MM.1S (cell line): ENCODE data around the gene TREM1.

Source experiments
- DNase-seq: peaks from one replicate; pipeline ENCODE4 v3.0.0-alpha.2; 2015
- H2AFZ ChIP-seq: fragments of 300-600 bp; sonication (generic); 2 replicates; pipeline ENCODE4 v1.6.0; 2016; ENCODE audit warnings: antibody characterized with exemption, low read length
- H3F3A ChIP-seq: fragments of 300-600 bp; sonication (generic); 2 replicates; pipeline ENCODE4 v1.6.1; 2016; ENCODE audit warnings: mild to moderate bottlenecking, antibody characterized with exemption, low read length, moderate library complexity, mixed read lengths; ENCODE audit not compliant: insufficient read depth
- H3K27ac ChIP-seq: fragments of 300-600 bp; sonication (generic); 2 replicates; pipeline ENCODE4 v1.5.1; 2016; ENCODE audit warnings: mild to moderate bottlenecking, low read length
- H3K27me3 ChIP-seq: fragments of 300-600 bp; sonication (generic); replicated peaks from 2 replicates; pipeline ENCODE4 v1.6.0; 2016; ENCODE audit warnings: low read length; ENCODE audit not compliant: insufficient read depth
- H3K36me3 ChIP-seq: fragments of 300-600 bp; sonication (generic); replicated peaks from 2 replicates; pipeline ENCODE4 v1.6.1; 2016; ENCODE audit warnings: mild to moderate bottlenecking, low read length, mixed read lengths; ENCODE audit not compliant: insufficient read depth
- H3K4me1 ChIP-seq: fragments of 300-600 bp; sonication (generic); 2 replicates; pipeline ENCODE4 v1.6.1; 2016; ENCODE audit warnings: low read length, mixed read lengths
- H3K4me2 ChIP-seq: fragments of 300-600 bp; sonication (generic); 2 replicates; pipeline ENCODE4 v1.6.0; 2016; ENCODE audit warnings: low read depth, low read length
- H3K4me3 ChIP-seq: fragments of 300-600 bp; sonication (generic); 2 replicates; pipeline ENCODE4 v1.5.1; 2016; ENCODE audit warnings: low read length, mixed read lengths
- H3K79me2 ChIP-seq: fragments of 300-600 bp; sonication (generic); 2 replicates; pipeline ENCODE4 v1.6.1; 2016; ENCODE audit warnings: mixed run types, low read length, mixed read lengths
- H3K9ac ChIP-seq: fragments of 300-600 bp; sonication (generic); 2 replicates; pipeline ENCODE4 v1.6.1; 2016; ENCODE audit warnings: low read length, mixed read lengths
- H3K9me2 ChIP-seq: fragments of 300-600 bp; sonication (generic); replicated peaks from 2 replicates; pipeline ENCODE4 v1.6.1; 2016; ENCODE audit warnings: mild to moderate bottlenecking, low read length, mixed read lengths; ENCODE audit not compliant: insufficient read depth
- H3K9me3 ChIP-seq: fragments of 300-600 bp; sonication (generic); replicated peaks from 2 replicates; pipeline ENCODE4 v1.6.1; 2016; ENCODE audit warnings: mild to moderate bottlenecking, low read length, mixed read lengths; ENCODE audit not compliant: insufficient read depth
- H4K20me1 ChIP-seq: fragments of 300-600 bp; sonication (generic); 2 replicates; pipeline ENCODE4 v1.6.1; 2016; ENCODE audit warnings: mild to moderate bottlenecking, low read length, moderate library complexity, mixed read lengths; ENCODE audit not compliant: insufficient read depth
- EZH2 ChIP-seq: fragments of 300-600 bp; sonication (generic); optimal IDR thresholded peaks from 2 replicates; pipeline ENCODE3; 2017; ENCODE audit warnings: low read depth, mild to moderate bottlenecking, antibody characterized with exemption, low read length, mixed read lengths
- EZH2phosphoT487 ChIP-seq: fragments of 300-600 bp; sonication (generic); IDR thresholded peaks from 2 replicates; pipeline ENCODE4 v1.6.1; 2018; ENCODE audit warnings: antibody characterized with exemption, low read length
- TF ChIP-seq, protein P1 (sequence below): fragments of 300-600 bp; sonication (generic); IDR thresholded peaks from 2 replicates; pipeline ENCODE4 v1.5.1; 2016; ENCODE audit warnings: antibody characterized with exemption, low read length, mixed read lengths

Gene TREM1

DNA sequence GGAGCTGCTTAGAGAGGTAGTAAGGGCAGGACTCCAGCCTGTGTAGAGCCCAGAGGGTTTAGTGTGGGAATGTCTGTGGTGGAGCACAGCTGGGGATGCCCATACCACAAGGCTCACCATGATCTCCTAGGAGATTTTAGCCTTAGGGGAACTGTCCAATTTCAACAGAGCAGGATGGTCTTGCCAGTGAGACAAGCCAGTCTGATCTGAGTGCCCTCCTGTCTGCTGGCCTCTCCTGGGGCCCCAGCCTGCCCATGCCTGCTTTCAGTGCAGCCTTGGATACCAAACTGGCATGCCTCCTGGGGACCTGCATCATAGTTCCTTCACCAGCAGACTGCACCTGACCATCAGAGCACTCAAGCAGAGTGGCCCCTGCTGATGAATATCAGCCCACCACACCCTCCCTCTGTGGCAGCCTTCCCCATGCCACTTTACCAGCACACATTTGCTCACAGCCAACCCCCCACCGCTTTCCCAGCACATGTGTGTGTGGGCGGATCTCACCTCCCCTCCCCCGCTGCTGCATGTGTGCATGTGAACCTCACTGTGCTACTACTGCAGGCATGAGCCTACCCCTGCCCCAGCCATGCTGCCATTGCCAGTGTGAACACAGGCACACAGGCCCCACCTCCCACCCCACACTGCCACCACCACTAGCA lies 7.9 kb upstream of the TREM1 start:
- peaks cover 12% of the 10 kb centered on the region for H3K4me1 ChIP-seq
- no peaks in the 10 kb centered on the region for H3K27me3 ChIP-seq
- H3K27ac ChIP-seq, result no peak overlapping the region
- no peak for DNase-seq
- no peaks in the 10 kb centered on the region for H3K79me2 ChIP-seq
- H3K4me3 ChIP-seq, result no peak overlapping the region
- H3K36me3 ChIP-seq, result no peaks in the 10 kb centered on the region
- TF ChIP-seq EZH2phosphoT487 (no peak), EZH2 (no peak)
- TF ChIP-seq, protein P1, sequence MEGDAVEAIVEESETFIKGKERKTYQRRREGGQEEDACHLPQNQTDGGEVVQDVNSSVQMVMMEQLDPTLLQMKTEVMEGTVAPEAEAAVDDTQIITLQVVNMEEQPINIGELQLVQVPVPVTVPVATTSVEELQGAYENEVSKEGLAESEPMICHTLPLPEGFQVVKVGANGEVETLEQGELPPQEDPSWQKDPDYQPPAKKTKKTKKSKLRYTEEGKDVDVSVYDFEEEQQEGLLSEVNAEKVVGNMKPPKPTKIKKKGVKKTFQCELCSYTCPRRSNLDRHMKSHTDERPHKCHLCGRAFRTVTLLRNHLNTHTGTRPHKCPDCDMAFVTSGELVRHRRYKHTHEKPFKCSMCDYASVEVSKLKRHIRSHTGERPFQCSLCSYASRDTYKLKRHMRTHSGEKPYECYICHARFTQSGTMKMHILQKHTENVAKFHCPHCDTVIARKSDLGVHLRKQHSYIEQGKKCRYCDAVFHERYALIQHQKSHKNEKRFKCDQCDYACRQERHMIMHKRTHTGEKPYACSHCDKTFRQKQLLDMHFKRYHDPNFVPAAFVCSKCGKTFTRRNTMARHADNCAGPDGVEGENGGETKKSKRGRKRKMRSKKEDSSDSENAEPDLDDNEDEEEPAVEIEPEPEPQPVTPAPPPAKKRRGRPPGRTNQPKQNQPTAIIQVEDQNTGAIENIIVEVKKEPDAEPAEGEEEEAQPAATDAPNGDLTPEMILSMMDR, result no peak
- H2AFZ ChIP-seq, result no peak overlapping the region
- H3K9me2 ChIP-seq, result no peaks in the 10 kb centered on the region
- H3K4me2 ChIP-seq, result no peak overlapping the region
- H3F3A ChIP-seq, result peaks cover 4% of the 10 kb centered on the region; the same call in 1 of the 2 replicates
- H4K20me1 ChIP-seq, result no peaks in the 10 kb centered on the region
- no peaks in the 10 kb centered on the region for H3K9me3 ChIP-seq
- H3K9ac ChIP-seq, result no peak overlapping the region

DNA sequence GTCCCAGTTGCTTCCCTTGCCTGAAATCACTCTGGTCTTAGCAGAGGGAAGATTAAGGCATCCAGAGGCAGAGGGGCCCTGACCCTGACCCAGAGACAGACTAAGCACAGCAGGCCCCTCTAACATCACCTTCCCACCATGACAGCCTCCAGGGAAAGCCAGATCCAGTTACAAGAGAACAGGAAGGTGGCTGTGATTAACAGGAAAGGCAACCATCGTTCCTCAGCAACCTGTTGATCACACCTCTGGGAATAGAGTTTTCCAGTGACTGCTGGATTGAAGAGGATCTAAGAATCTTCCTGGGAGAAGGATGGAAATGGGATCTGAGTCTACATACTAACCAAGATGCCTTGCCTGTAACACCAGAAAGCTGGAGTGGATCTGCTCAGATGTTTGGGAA lies 5.2 kb upstream of the TREM1 start:
- H4K20me1 ChIP-seq, result no peaks in the 10 kb centered on the region
- DNase-seq, result no peak
- no peaks in the 10 kb centered on the region for H3K36me3 ChIP-seq
- H3F3A ChIP-seq, result no peaks in the 10 kb centered on the region
- no peaks in the 10 kb centered on the region for H3K27me3 ChIP-seq
- H3K27ac ChIP-seq, result no peak overlapping the region
- no peak overlapping the region for H2AFZ ChIP-seq
- no peaks in the 10 kb centered on the region for H3K9me3 ChIP-seq
- no peaks in the 10 kb centered on the region for H3K79me2 ChIP-seq
- H3K9me2 ChIP-seq, result no peaks in the 10 kb centered on the region
- no peak overlapping the region for H3K4me3 ChIP-seq
- no peak overlapping the region for H3K9ac ChIP-seq
- peaks cover 10% of the 10 kb centered on the region for H3K4me1 ChIP-seq
- no peak overlapping the region for H3K4me2 ChIP-seq
- TF ChIP-seq EZH2, result no peak
- TF ChIP-seq, protein P1, result no peak
- no peak for TF ChIP-seq EZH2phosphoT487

DNA sequence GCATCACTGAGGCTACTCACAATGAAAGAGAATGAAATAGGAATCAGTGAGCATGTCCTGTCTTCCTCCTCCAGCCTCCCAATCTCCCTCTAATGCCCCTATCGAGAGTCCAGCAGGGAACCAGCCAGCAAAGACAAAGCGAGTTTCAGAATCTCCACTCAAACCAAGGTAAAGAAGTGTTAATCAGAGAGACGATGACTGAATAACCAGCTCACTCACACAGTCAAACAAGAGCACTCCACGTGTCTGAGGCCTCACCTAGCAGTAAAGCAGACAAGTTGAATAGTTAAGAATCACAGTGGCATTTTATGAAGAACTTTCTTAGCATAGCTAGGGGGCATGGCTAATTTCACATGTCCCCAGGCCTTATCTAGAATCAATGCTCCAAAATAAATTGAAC lies 3.3 kb upstream of the TREM1 start:
- Histone ChIP-seq H3K9ac (no peak overlapping the region), H2AFZ (no peak overlapping the region), H3K79me2 (no peaks in the 10 kb centered on the region), H3K36me3 (no peaks in the 10 kb centered on the region), H3F3A (no peaks in the 10 kb centered on the region), H3K27me3 (no peaks in the 10 kb centered on the region), H4K20me1 (no peaks in the 10 kb centered on the region), H3K4me2 (no peak overlapping the region), H3K9me2 (no peaks in the 10 kb centered on the region), H3K4me1 (peaks cover 10% of the 10 kb centered on the region), H3K4me3 (no peak overlapping the region), H3K27ac (no peak overlapping the region), H3K9me3 (no peaks in the 10 kb centered on the region)
- DNase-seq, result no peak
- TF ChIP-seq EZH2phosphoT487 (no peak), EZH2 (no peak)
- TF ChIP-seq, protein P1, result no peak
